GM21786 (cell line): Measurements from ENCODE around the gene MRPL52.
"Not testable (repeated sequence)": the region's sequence is repeated elsewhere in the genome, so short reads cannot be mapped to it uniquely, and the experiment has no call there.

ENCODE experiments used
- ATAC-seq: cut with Tn5 transposase; IDR thresholded peaks from one replicate; pipeline ENCODE4 v1.9.1; 2021; ENCODE audit not compliant: unreplicated experiment

Gene MRPL52

GRCh38 chr14:22837750-22838538, 8.3 kb downstream of the MRPL52 start:
- no peak for ATAC-seq

- ATAC-seq, result no peak
Measured at GRCh38 chr14:22838631-22839041, 8.9 kb downstream of the MRPL52 start.

- ATAC-seq, result no peak
Measured at GRCh38 chr14:22839159-22839779, 9.6 kb downstream of the MRPL52 start.

GRCh38 chr14:22841311-22841710, 11.6 kb downstream of the MRPL52 start:
- no peak for ATAC-seq

- ATAC-seq, result no peak
Measured at GRCh38 chr14:22841769-22842168, 12.1 kb downstream of the MRPL52 start.

- ATAC-seq, result no peak
Measured at GRCh38 chr14:22842211-22843122, 12.8 kb downstream of the MRPL52 start.

GRCh38 chr14:22843123-22843925, 13.6 kb downstream of the MRPL52 start:
- ATAC-seq, result no peak

GRCh38 chr14:22844221-22845102, 14.8 kb downstream of the MRPL52 start:
- ATAC-seq, result no peak

- ATAC-seq, result no peak
Measured at GRCh38 chr14:22845103-22845394, 15.4 kb downstream of the MRPL52 start.

- no peak for ATAC-seq
Measured at GRCh38 chr14:22845821-22846625, 16.3 kb downstream of the MRPL52 start.

GRCh38 chr14:22846811-22847307, 17.2 kb downstream of the MRPL52 start:
- no peak for ATAC-seq

- no peak for ATAC-seq
Measured at GRCh38 chr14:22847661-22848341, 18.1 kb downstream of the MRPL52 start.

GRCh38 chr14:22848351-22849164, 18.9 kb downstream of the MRPL52 start:
- no peak for ATAC-seq

GRCh38 chr14:22849212-22849819, 19.6 kb downstream of the MRPL52 start:
- ATAC-seq, result no peak

GRCh38 chr14:22850944-22851764, 21.5 kb downstream of the MRPL52 start:
- ATAC-seq, result no peak

GRCh38 chr14:22852178-22852577, 22.5 kb downstream of the MRPL52 start:
- not testable (repeated sequence) for ATAC-seq
